Parathyroid adenoma (tissue), 2 donors: ENCODE results near the gene CLPTM1.

ENCODE experiments used
- H2AFZ ChIP-seq: fragments of 300-600 bp; sonication (generic); one replicate; pipeline ENCODE4 v1.7.0; 2017; ENCODE audit warnings: antibody characterized with exemption, mild to moderate bottlenecking
- H3K27ac ChIP-seq: fragments of 300-600 bp; sonication (generic); one replicate; pipeline ENCODE4 v1.7.0; 2017
- H3K27me3 ChIP-seq: fragments of 300-600 bp; sonication (generic); one replicate; pipeline ENCODE4 v1.7.0; 2017; ENCODE audit warnings: low read length; ENCODE audit not compliant: control insufficient read depth, insufficient read depth
- H3K36me3 ChIP-seq: fragments of 300-600 bp; sonication (generic); one replicate; pipeline ENCODE4 v1.7.0; 2017; ENCODE audit warnings: low read length; ENCODE audit not compliant: control insufficient read depth, insufficient read depth
- H3K4me1 ChIP-seq: fragments of 300-600 bp; sonication (generic); one replicate; pipeline ENCODE4 v1.7.0; 2017; ENCODE audit warnings: control low read depth
- H3K4me2 ChIP-seq: fragments of 300-600 bp; sonication (generic); one replicate; pipeline ENCODE4 v1.7.0; 2017; ENCODE audit warnings: low read length
- H3K4me3 ChIP-seq: fragments of 300-600 bp; sonication (generic); one replicate; pipeline ENCODE4 v1.7.0; 2017; ENCODE audit warnings: low read depth, low read length
- H3K79me2 ChIP-seq: fragments of 300-600 bp; sonication (generic); one replicate; pipeline ENCODE4 v1.7.0; 2017; ENCODE audit warnings: control low read depth
- H3K9ac ChIP-seq: fragments of 300-600 bp; sonication (generic); one replicate; pipeline ENCODE4 v1.7.0; 2017; ENCODE audit warnings: mild to moderate bottlenecking
- H3K9me3 ChIP-seq: fragments of 300-600 bp; sonication (generic); one replicate; pipeline ENCODE4 v1.7.0; 2017; ENCODE audit warnings: low read length; ENCODE audit not compliant: control insufficient read depth
- CTCF ChIP-seq: fragments of 300-600 bp; sonication (generic); IDR thresholded peaks from one replicate; pipeline ENCODE4 v1.7.0; 2017; ENCODE audit warnings: antibody characterized with exemption, mild to moderate bottlenecking
- donor health status: primary hyperparathyroidism.

Gene CLPTM1

GRCh38 chr19:44958090-44958489, 2.9 kb downstream of the CLPTM1 start:
- no peaks in the 10 kb centered on the region for H3K36me3 ChIP-seq
- H2AFZ ChIP-seq = no peak overlapping the region
- no peaks in the 10 kb centered on the region for H3K27me3 ChIP-seq
- H3K27ac ChIP-seq = no peak overlapping the region
- peaks cover 8% of the 10 kb centered on the region for H3K4me1 ChIP-seq
- TF ChIP-seq CTCF = no peak
- no peak overlapping the region for H3K9ac ChIP-seq
- H3K9me3 ChIP-seq = no peaks in the 10 kb centered on the region
- no peak overlapping the region for H3K4me3 ChIP-seq
- no peak overlapping the region for H3K4me2 ChIP-seq
- peaks cover 67% of the 10 kb centered on the region for H3K79me2 ChIP-seq

GRCh38 chr19:44959691-44960090, 4.5 kb downstream of the CLPTM1 start:
- Histone ChIP-seq H3K9ac (no peak overlapping the region), H3K27me3 (no peaks in the 10 kb centered on the region), H3K9me3 (no peaks in the 10 kb centered on the region), H2AFZ (no peak overlapping the region), H3K4me3 (no peak overlapping the region), H3K4me1 (peaks cover 8% of the 10 kb centered on the region), H3K27ac (no peak overlapping the region), H3K36me3 (no peaks in the 10 kb centered on the region), H3K4me2 (no peak overlapping the region), H3K79me2 (peaks cover 55% of the 10 kb centered on the region)
- no peak for TF ChIP-seq CTCF

GRCh38 chr19:44960906-44961728, 5.9 kb downstream of the CLPTM1 start:
- no peak overlapping the region for H3K9ac ChIP-seq
- H3K27me3 ChIP-seq = no peaks in the 10 kb centered on the region
- H3K4me3 ChIP-seq = no peak overlapping the region
- H3K4me1 ChIP-seq = peaks cover 7% of the 10 kb centered on the region
- H3K79me2 ChIP-seq = peaks cover 48% of the 10 kb centered on the region
- no peaks in the 10 kb centered on the region for H3K36me3 ChIP-seq
- no peak overlapping the region for H2AFZ ChIP-seq
- no peak overlapping the region for H3K27ac ChIP-seq
- no peak for TF ChIP-seq CTCF
- H3K9me3 ChIP-seq = no peaks in the 10 kb centered on the region
- no peak overlapping the region for H3K4me2 ChIP-seq

GRCh38 chr19:44961821-44962220, 6.6 kb downstream of the CLPTM1 start:
- Histone ChIP-seq H3K36me3 (no peaks in the 10 kb centered on the region), H3K4me2 (no peak overlapping the region), H3K79me2 (peaks cover 43% of the 10 kb centered on the region), H2AFZ (no peak overlapping the region), H3K9ac (no peak overlapping the region), H3K9me3 (no peaks in the 10 kb centered on the region), H3K4me1 (no peaks in the 10 kb centered on the region), H3K27me3 (no peaks in the 10 kb centered on the region), H3K4me3 (no peak overlapping the region), H3K27ac (no peak overlapping the region)
- TF ChIP-seq CTCF = no peak

GRCh38 chr19:44968118-44968517, 12.9 kb downstream of the CLPTM1 start:
- no peak for TF ChIP-seq CTCF
- Histone ChIP-seq H3K27ac (no peak overlapping the region), H3K4me2 (no peak overlapping the region), H3K9ac (no peak overlapping the region), H3K4me1 (no peaks in the 10 kb centered on the region), H3K27me3 (no peaks in the 10 kb centered on the region), H2AFZ (no peak overlapping the region), H3K4me3 (no peak overlapping the region), H3K9me3 (no peaks in the 10 kb centered on the region), H3K79me2 (peaks cover 20% of the 10 kb centered on the region), H3K36me3 (no peaks in the 10 kb centered on the region)
